HG03575 (cell line): ENCODE results near the gene PRSS50.

Experiments used
- ATAC-seq: cut with Tn5 transposase; IDR thresholded peaks from one replicate; pipeline ENCODE4 v1.9.1; 2021; ENCODE audit not compliant: unreplicated experiment, insufficient number of reproducible peaks, low FRiP score; ENCODE audit errors: extremely low read depth

PRSS50 gene

DNA sequence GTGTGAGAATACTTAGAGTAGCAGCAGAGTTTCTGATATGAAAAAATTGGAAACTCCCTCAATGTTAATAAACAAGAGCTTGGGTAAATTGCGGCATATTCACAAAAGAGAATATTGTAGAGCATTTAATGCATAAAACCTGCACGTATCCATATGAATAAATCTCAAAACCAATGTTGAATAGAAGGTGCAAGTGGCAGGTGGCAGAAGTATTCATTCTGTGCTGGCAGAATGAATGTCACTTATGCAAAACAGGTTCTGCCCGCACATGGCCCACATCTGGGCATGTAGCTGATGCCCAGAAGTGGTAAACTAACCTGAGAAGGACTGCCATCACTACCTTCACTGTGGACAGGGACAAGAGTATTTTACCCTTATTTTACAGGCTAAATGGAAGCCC is 14.1 kb upstream of the PRSS50 start:
- no peak for ATAC-seq

GRCh38 chr3:46730819-46731218 is 13.2 kb upstream of the PRSS50 start:
- ATAC-seq, result no peak

- ATAC-seq, result no peak
Measured at GRCh38 chr3:46729038-46729437, 11.4 kb upstream of the PRSS50 start.

DNA sequence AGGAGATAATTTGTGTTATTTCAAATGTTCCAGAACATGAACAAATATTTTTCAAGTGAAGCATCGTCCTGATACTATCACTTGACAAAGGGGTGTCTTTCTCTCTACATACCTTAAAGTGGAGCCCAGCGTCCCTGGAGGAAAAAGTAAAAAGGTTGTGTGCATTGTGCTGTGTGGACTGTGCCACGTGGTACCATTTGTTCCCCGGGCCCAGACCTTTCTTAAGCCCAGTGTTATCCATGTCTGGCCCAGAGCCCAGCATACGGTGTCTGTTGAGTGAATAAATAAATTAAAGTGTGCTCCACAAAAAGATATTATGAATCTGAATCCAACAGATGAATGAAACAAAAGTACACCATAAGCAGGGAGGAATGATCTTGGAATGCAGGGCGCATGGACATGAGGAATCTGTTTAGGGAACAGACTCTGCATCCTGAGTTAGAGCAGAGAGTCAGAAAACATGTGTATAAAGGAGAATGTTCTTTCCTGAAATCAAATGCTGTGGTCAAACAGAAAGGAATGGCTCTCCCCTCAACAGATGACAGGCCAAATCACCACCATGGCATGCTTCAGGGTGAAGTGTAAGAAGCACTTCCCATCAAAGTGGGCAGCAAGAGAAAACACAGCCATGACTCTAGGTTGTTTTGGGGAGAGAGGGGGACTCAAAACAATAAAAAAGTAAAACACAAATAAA is 8.1 kb upstream of the PRSS50 start:
- no peak for ATAC-seq

DNA sequence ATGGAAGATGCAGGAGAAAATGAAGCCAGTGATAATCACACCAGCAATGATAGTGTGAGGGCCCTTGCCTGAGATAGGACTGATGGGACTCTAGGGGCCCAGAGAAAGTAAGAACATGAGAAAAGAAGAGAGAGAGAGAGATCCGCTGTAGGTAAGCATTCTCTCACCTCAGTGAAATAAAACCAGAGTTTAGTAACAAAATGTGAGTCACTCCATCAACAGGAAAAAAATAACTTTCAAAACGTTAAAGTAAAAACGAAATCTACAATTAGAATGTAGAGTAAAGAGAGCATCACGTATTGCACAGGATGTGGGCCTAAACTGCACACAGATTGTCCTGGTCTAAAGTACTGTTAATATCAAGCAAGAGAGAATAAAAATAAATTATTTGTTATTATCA is 6.8 kb upstream of the PRSS50 start:
- no peak for ATAC-seq

- no peak for ATAC-seq
Measured at GRCh38 chr3:46722443-46722842, 4.8 kb upstream of the PRSS50 start.

GRCh38 chr3:46721009-46721408 is 3.3 kb upstream of the PRSS50 start:
- ATAC-seq, result no peak

DNA sequence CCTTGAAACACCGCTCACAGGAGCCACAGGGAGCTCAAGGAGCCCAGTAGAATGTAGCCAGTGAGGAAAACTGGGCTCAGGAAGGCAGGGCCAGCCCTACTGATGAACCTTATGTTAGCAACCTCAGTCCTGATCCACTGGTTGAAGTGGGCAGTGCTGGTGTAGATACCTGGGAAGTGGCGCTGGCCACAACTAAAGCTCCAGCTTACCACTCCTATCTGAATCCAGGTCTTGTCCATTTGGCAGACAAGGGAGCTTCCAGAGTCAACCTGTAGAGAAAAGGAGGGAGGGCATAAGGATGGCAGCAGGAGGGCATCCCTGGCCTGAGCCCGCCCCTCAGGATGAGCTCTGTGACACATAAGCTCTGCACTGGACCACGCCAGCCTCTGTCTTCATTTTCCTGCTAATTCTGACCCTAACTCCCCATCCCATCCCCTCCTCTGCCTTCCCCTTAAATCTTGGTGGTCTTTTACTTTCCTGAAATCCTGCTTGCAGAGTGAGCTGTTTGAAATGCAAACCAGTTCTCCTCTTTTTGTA is 2.1 kb upstream of the PRSS50 start:
- no peak for ATAC-seq

DNA sequence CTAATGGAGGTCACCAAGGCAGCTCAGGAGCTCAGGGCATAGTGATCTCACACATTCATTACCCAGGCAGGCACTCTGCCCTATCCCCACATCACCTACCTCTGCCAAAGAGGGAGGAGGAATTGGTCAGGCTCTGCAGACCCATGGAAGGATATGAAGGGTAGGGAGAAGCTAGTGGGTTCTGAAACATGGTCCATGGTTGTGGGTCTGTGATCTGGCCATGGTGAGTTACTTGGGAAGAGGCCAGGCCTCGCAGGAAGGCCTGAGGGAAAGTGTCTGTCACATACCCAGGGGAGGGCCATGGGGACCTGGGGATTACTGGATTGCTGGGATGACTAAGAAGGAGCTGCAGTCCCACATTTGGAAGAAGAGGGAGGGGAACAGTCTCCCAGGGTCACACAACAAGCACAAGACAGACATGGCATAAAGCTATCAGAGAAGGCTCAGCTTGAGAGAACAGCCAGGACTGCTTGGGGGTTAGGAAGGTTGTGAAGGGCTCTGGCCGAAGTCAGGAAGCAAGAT is 1.4 kb upstream of the PRSS50 start:
- no peak for ATAC-seq

DNA sequence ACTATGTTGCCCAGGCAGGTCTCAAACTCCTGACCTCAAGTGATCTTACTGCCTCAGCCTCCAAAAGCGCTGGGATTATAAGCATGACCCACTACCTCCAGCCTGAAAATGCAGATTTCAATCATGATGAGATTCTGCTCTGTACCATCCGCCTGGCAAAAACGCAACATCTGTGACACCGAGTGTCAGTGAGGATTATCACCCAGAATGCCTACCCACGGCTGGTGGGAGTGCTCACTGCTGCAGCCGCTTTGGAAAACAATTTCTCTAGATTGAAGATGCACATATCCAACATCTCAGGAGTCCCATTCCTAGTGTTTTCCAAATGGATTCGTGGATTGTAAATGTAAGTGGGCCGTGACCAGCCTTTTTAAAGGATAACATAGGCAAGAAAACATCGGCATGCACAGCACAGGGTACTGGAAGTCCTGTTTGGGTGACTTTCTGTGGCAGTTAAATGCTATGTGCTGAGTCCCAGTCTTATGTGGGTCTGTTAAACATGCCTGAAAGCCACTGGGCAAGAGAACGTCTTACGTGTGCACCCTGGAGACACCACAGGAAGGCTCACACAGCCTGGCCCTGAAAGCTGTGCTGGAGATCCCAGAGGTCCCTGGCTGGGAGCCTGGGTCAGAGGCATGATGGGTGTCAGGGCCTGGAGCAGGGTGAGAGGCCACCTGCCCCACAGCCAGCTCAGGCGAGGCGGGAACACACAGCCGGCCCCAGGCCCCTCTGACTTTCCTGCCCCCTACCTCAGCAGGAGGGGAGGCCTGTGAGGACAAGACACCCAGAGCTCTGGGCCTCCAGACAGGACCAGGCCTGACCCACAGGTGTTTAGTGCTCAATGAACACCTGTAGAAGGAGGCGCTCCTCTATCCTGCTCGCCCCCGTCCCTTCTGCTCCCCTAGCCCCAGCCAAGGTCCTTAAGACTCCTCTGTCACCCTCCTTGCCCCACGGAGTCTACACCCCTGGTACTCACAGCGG is 918 bp downstream of the PRSS50 start:
- ATAC-seq, result no peak

DNA sequence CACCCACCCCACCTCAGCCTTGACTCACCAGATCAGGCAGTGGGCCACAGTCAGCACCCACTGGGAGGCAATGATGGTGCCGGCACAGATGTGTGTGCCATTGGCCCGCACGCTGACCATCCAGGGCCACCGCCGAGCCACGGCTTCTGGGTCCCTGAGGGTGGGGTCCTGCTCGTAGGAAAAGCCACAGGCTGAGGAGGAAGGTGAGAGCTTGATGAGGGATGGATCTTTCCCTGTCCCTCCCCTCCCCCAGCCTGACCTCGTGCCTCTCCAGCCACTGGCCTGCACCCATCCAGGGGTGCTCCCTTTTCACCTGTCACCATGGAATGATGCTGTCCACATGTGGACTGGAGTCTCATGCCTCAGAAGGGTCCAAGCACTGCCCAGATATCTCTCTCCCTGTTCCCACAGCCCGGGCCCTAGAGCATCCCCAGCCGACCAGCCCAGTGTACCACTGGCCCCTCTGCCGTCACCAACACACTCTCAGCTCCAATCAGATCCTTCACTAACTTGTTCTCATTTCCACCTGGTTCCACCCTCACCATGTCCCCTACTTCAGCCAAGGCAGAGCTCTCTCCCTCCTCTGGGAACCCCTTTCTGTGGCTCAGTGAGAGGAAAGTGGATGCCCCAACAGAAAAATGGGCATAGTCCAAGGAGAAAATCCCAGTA is 2.0 kb downstream of the PRSS50 start:
- ATAC-seq, result no peak

DNA sequence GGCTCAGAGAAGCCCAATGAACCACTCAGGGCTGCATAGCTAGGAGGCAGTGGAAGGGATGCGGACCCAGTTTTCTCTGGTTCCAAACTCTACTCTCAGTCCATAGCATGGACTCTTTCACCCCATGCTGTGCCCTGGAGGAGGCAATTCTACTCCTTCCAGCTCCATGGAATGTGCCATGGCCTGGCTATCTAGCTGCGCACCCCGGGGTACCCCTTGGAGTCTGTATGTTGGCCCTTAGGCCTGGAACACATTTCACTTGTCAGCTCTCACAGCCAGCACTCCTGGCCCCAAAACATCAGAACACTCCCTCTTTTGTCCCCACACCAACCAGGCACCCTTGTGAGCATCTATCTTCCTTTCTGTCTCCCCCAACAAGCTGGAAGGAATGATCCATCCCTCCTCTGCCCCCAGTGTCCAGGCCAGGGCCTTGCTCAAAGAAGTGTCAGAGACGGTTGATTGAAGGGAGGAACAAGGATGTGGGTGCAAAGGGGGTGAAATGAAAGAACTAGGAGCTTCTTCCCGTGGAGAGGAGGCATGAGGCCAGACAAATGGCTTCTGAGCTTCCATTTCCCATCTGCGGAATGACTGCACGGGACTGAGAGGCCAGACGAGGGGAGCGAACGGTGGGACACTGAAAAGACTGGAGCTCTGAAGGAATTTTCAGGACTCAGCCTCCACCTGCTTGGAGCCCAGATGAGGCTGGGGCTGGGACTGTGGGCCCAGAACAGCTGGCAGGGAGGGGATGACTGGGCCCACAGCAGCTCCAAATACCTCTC is 2.8 kb downstream of the PRSS50 start:
- no peak for ATAC-seq

GRCh38 chr3:46713898-46714552 is 3.6 kb downstream of the PRSS50 start:
- ATAC-seq, result no peak

DNA sequence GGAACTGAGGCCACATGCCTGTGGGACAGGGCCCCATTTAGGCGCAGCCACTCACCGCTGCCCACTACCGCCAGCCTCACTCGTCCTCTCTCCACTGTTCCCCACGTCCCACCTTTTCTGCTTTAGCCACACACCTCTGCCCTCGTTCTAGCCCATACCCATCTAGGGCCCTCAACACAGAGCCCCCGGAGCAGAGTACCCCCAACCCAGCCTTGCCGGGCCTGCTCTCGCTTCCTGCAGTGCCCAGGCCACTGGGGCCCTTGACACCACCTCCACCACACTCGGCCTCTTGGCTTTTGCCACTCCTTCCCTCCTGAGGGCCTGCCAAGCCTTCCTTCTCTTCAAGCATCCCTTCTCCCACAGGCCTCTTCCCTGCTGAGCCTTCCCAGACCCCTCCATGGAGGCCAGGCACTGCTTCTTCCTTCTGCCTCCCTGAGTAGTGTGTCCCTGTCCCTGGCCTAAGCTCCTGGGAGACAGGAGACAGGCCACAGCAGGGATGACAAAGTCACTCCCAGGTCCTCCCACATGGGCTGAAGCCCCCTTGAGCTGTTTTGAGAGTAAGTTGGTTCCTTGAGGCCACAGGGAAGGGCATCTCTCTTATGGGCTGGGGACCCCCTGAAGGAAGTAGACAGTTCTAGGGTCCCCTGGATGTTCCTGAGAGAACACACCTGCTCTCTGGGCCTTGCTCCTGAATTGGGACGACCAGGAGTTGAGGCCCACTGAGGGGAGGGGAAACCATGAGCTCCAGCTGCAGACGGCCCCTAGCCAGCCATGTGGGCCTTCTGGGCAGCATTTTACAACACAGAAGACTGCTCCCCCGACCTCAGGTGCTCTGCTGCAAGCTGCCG is 4.4 kb downstream of the PRSS50 start:
- ATAC-seq, result no peak

- no peak for ATAC-seq
Measured at GRCh38 chr3:46712191-46713049, 5.2 kb downstream of the PRSS50 start.

DNA sequence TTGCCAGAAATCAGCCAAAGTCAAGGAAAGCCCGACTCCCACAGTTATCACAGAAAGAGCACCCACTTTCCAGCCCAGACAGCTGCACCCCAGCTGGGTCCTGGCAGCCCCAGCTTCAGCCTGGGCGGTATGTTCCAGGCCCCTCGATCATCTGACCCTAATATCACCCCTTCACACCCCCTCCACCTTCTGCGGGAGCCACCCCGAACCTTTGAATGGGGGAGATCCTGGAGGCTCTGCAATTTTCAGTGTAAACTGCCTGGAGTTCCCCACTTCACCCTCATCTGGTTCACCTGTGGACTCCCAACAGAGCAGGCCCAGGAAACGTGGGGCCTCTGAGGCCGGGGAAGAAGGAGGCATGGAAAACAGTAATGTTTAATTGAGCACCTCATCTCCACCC is 5.9 kb downstream of the PRSS50 start:
- ATAC-seq, result no peak
